Activated CD4-positive, alpha-beta T cell treated with anti-CD3 and anti-CD28 coated beads for 48 hours (primary cell): ENCODE data around the gene CS.

Experiments
- DNase-seq: peaks from one replicate; pipeline ENCODE4 v3.0.0-alpha.2; 2020

CS gene

GRCh38 chr12:56242986-56243385 lies 57.1 kb downstream of the CS start:
- no peak for DNase-seq

- no peak for DNase-seq
Observed at GRCh38 chr12:56241424-56242303, 58.5 kb downstream of the CS start.

GRCh38 chr12:56237552-56237951 lies 62.6 kb downstream of the CS start:
- no peak for DNase-seq

- DNase-seq = no peak
Observed at GRCh38 chr12:56236985-56237384, 63.1 kb downstream of the CS start.

GRCh38 chr12:56236091-56236490 lies 64.0 kb downstream of the CS start:
- DNase-seq = no peak

- no peak for DNase-seq
Observed at GRCh38 chr12:56234746-56235436, 65.2 kb downstream of the CS start.

GRCh38 chr12:56231184-56231582 lies 68.9 kb downstream of the CS start:
- no peak for DNase-seq

GRCh38 chr12:56230432-56231183 lies 69.5 kb downstream of the CS start:
- DNase-seq = no peak

GRCh38 chr12:56229916-56230431 lies 70.2 kb downstream of the CS start, which contains the start of gene SLC39A5:
SLC39A5 (plus strand) TSS chr12:56230051; CDS start chr12:56231275, 1,224 bp downstream.
- no peak for DNase-seq

- no peak for DNase-seq
Observed at GRCh38 chr12:56229082-56229481, 71.0 kb downstream of the CS start.

GRCh38 chr12:56224954-56225353 lies 75.2 kb downstream of the CS start:
- DNase-seq = no peak

- DNase-seq = peak; percentile 97
Observed at GRCh38 chr12:56224102-56224701, 75.9 kb downstream of the CS start, which contains the start of gene NABP2. NABP2 (plus strand) TSS chr12:56224342; CDS start chr12:56224857, 515 bp downstream.

GRCh38 chr12:56223571-56224101 lies 76.5 kb downstream of the CS start:
- no peak for DNase-seq

GRCh38 chr12:56222531-56222895 lies 77.6 kb downstream of the CS start:
- DNase-seq = no peak

GRCh38 chr12:56221757-56222530 lies 78.2 kb downstream of the CS start, which contains the start of gene RNF41:
RNF41 (minus strand) TSS chr12:56221922; CDS start chr12:56214047, 7,875 bp downstream.
- DNase-seq = peak; percentile 94
